GM12873 (cell line): Measurements from ENCODE around the gene LRPPRC.

ENCODE experiments used
- CTCF ChIP-seq: IDR thresholded peaks from 2 replicates; pipeline ENCODE4 v1.5.1; 2012; ENCODE audit warnings: low read depth, mild to moderate bottlenecking, moderate library complexity, low read length, control low read depth; ENCODE audit not compliant: insufficient read depth; ENCODE audit errors: missing control alignments

Gene LRPPRC

GRCh38 chr2:43943809-43944452 is 51.9 kb downstream of the LRPPRC start:
- TF ChIP-seq CTCF = no peak

- no peak for TF ChIP-seq CTCF
These were observed 52.5 kb downstream of the LRPPRC start for GRCh38 chr2:43943323-43943722.

GRCh38 chr2:43942881-43943280 is 52.9 kb downstream of the LRPPRC start:
- TF ChIP-seq CTCF = no peak

GRCh38 chr2:43941966-43942365 is 53.8 kb downstream of the LRPPRC start:
- TF ChIP-seq CTCF = no peak

GRCh38 chr2:43941359-43941758 is 54.4 kb downstream of the LRPPRC start:
- no peak for TF ChIP-seq CTCF

GRCh38 chr2:43939695-43940256 is 56.0 kb downstream of the LRPPRC start:
- no peak for TF ChIP-seq CTCF

- no peak for TF ChIP-seq CTCF
These were observed 58.4 kb downstream of the LRPPRC start for GRCh38 chr2:43937269-43937820.
